HEK293 (cell line): ENCODE data around the gene AEBP2.

Experiments
- CTCF ChIA-PET: fragments of 350-600 bp; formaldehyde crosslinking; extraction: SDS; loops from one replicate; lab custom pipeline; 2021; ENCODE audit warnings: antibody characterized with exemption; lab: Yijun Ruan, JAX
- POLR2A ChIA-PET: fragments of 300-600 bp; formaldehyde crosslinking; extraction: SDS; loops from one replicate; lab custom pipeline; 2020; ENCODE audit warnings: antibody characterized with exemption, inconsistent platforms; lab: Yijun Ruan, JAX
- H3K27ac ChIP-seq: fragments of 200-500 bp; sonication (Bioruptor generic); 2 replicates; pipeline ENCODE4 v1.5.1; 2014; ENCODE audit warnings: low read depth, low read length, control low read depth, inconsistent platforms; ENCODE audit errors: extremely low read depth
- H3K36me3 ChIP-seq, 2 experiments: fragments of 200-500 bp in 1 of 2; sonication (Bioruptor generic) in 1 of 2; 1 replicate in 1 of 2; 2 replicates in 1 of 2; pipeline ENCODE4 v1.5.1; 2014 to 2017; ENCODE audit warnings: inconsistent platforms in 2 of 2, low read length in 2 of 2; ENCODE audit not compliant: control insufficient read depth in 2 of 2, insufficient read depth in 1 of 2
- H3K4me1 ChIP-seq: fragments of 200-500 bp; sonication (Bioruptor generic); 2 replicates; pipeline ENCODE4 v1.5.1; 2014; ENCODE audit warnings: mild to moderate bottlenecking, low read length, inconsistent platforms; ENCODE audit not compliant: control insufficient read depth, insufficient read depth
- H3K4me3 ChIP-seq: 2 replicates; pipeline ENCODE4 v1.5.1; 2011; ENCODE audit warnings: low read depth, mild to moderate bottlenecking, control low read depth, low read length, moderate library complexity
- H3K9me3 ChIP-seq: fragments of 200-500 bp; sonication (Bioruptor generic); 2 replicates; pipeline ENCODE4 v1.5.1; 2014; ENCODE audit warnings: low read depth, low read length, inconsistent platforms; ENCODE audit not compliant: control insufficient read depth, insufficient read depth
- EGR2 ChIP-seq: fragments of 450-650 bp; formaldehyde crosslinking; IDR thresholded peaks from 2 replicates; pipeline ENCODE4 v1.5.1; 2016; ENCODE audit warnings: low read depth, missing biosample characterization, missing genetic modification characterization
- GLI4 ChIP-seq: fragments of 450-650 bp; formaldehyde crosslinking; IDR thresholded peaks from 2 replicates; pipeline ENCODE4 v1.5.1; 2016; ENCODE audit warnings: missing biosample characterization, missing genetic modification characterization
- GLIS1 ChIP-seq: fragments of 450-650 bp; formaldehyde crosslinking; IDR thresholded peaks from 2 replicates; pipeline ENCODE4 v1.5.1; 2016; ENCODE audit warnings: missing biosample characterization, missing genetic modification characterization
- KLF9 ChIP-seq: fragments of 450-650 bp; formaldehyde crosslinking; IDR thresholded peaks from 2 replicates; pipeline ENCODE4 v1.5.1; 2016; ENCODE audit warnings: missing biosample characterization, missing genetic modification characterization, low read depth
- MYNN ChIP-seq: fragments of 450-650 bp; formaldehyde crosslinking; IDR thresholded peaks from 2 replicates; pipeline ENCODE4 v1.5.1; 2016; ENCODE audit warnings: missing biosample characterization, missing genetic modification characterization, borderline replicate concordance
- PATZ1 ChIP-seq: fragments of 450-650 bp; formaldehyde crosslinking; IDR thresholded peaks from 2 replicates; pipeline ENCODE4 v1.5.1; 2016; ENCODE audit warnings: missing biosample characterization, missing genetic modification characterization
- PRDM6 ChIP-seq: fragments of 450-650 bp; formaldehyde crosslinking; IDR thresholded peaks from 2 replicates; pipeline ENCODE4 v1.5.1; 2017; ENCODE audit warnings: missing biosample characterization, missing genetic modification characterization
- YY2 ChIP-seq: fragments of 450-650 bp; formaldehyde crosslinking; IDR thresholded peaks from 2 replicates; pipeline ENCODE4 v1.5.1; 2016; ENCODE audit warnings: missing biosample characterization, missing genetic modification characterization
- ZBTB21 ChIP-seq: fragments of 450-650 bp; formaldehyde crosslinking; IDR thresholded peaks from 2 replicates; pipeline ENCODE4 v1.5.1; 2017; ENCODE audit warnings: missing biosample characterization, missing genetic modification characterization
- ZNF10 ChIP-seq: fragments of 450-650 bp; formaldehyde crosslinking; IDR thresholded peaks from 2 replicates; pipeline ENCODE4 v1.5.1; 2017; ENCODE audit warnings: missing biosample characterization, missing genetic modification characterization
- ZNF112 ChIP-seq: fragments of 450-650 bp; formaldehyde crosslinking; IDR thresholded peaks from 2 replicates; pipeline ENCODE4 v1.5.0; 2017; ENCODE audit warnings: missing biosample characterization, missing genetic modification characterization
- ZNF146 ChIP-seq: fragments of 450-650 bp; formaldehyde crosslinking; IDR thresholded peaks from 2 replicates; pipeline ENCODE4 v1.5.1; 2016; ENCODE audit warnings: missing biosample characterization, missing genetic modification characterization
- ZNF324 ChIP-seq: fragments of 450-650 bp; formaldehyde crosslinking; IDR thresholded peaks from 2 replicates; pipeline ENCODE4 v1.5.1; 2016; ENCODE audit warnings: missing biosample characterization, missing genetic modification characterization
- ZNF548 ChIP-seq: fragments of 450-650 bp; formaldehyde crosslinking; IDR thresholded peaks from 2 replicates; pipeline ENCODE4 v1.5.1; 2016; ENCODE audit warnings: missing biosample characterization, missing genetic modification characterization
- ZNF580 ChIP-seq: fragments of 450-650 bp; formaldehyde crosslinking; IDR thresholded peaks from 2 replicates; pipeline ENCODE4 v1.5.1; 2016; ENCODE audit warnings: missing biosample characterization, missing genetic modification characterization
- ZNF621 ChIP-seq: fragments of 450-650 bp; formaldehyde crosslinking; IDR thresholded peaks from 2 replicates; pipeline ENCODE4 v1.5.1; 2017; ENCODE audit warnings: missing biosample characterization, missing genetic modification characterization
- ZNF677 ChIP-seq: fragments of 450-650 bp; IDR thresholded peaks from 2 replicates; pipeline ENCODE4 v1.5.0; 2018; ENCODE audit warnings: missing biosample characterization, mild to moderate bottlenecking, missing genetic modification characterization, moderate library complexity
- ZNF707 ChIP-seq: fragments of 450-650 bp; formaldehyde crosslinking; IDR thresholded peaks from 2 replicates; pipeline ENCODE4 v1.5.1; 2016; ENCODE audit warnings: missing biosample characterization, missing genetic modification characterization
- TF ChIP-seq, protein P1 (sequence below): fragments of 450-650 bp; formaldehyde crosslinking; IDR thresholded peaks from 2 replicates; pipeline ENCODE4 v1.5.1; 2016; ENCODE audit warnings: missing biosample characterization, missing genetic modification characterization
- TF ChIP-seq, protein P2 (sequence below): fragments of 450-650 bp; formaldehyde crosslinking; IDR thresholded peaks from 2 replicates; pipeline ENCODE4 v1.5.1; 2016; ENCODE audit warnings: missing biosample characterization, missing genetic modification characterization
- TF ChIP-seq, protein P3 (sequence below): fragments of 450-650 bp; formaldehyde crosslinking; IDR thresholded peaks from 2 replicates; pipeline ENCODE4 v1.5.1; 2016; ENCODE audit warnings: missing biosample characterization, missing genetic modification characterization, low read depth
- TF ChIP-seq, protein P4 (sequence below): fragments of 450-650 bp; formaldehyde crosslinking; IDR thresholded peaks from 2 replicates; pipeline ENCODE4 v1.5.1; 2016; ENCODE audit warnings: missing biosample characterization, missing genetic modification characterization
- TF ChIP-seq, protein P5 (sequence below): IDR thresholded peaks from 2 replicates; pipeline ENCODE4 v1.6.1; 2011; ENCODE audit warnings: mild to moderate bottlenecking, low read depth, low read length, borderline replicate concordance

AEBP2 gene

DNA sequence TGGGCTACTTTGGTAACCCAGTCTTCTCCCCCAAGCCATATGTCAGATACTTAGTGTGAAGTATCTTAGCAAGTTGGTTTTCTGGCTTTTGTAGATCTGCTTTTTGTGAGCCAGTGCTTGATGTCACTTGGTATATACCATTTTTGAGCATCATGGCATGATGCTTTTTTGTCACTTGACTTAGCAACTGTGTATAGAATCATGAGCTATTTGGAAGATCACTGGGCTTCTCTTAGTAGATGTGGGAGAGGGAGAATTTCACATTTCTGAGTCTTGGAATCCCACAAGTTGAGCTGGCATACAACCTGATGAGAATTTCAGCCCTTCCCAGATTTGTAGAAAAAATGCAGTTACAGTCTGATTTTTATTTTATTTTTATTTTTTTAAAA, 24.9 kb downstream of the AEBP2 start (continued):
- TF ChIP-seq ZNF707 = no peak
- TF ChIP-seq ZNF324 (tag by site-specific recombination) = no peak
- TF ChIP-seq PATZ1 (tag by site-specific recombination) = no peak
- no peak for TF ChIP-seq GLIS1 (tag by site-specific recombination)
- TF ChIP-seq, protein P1, sequence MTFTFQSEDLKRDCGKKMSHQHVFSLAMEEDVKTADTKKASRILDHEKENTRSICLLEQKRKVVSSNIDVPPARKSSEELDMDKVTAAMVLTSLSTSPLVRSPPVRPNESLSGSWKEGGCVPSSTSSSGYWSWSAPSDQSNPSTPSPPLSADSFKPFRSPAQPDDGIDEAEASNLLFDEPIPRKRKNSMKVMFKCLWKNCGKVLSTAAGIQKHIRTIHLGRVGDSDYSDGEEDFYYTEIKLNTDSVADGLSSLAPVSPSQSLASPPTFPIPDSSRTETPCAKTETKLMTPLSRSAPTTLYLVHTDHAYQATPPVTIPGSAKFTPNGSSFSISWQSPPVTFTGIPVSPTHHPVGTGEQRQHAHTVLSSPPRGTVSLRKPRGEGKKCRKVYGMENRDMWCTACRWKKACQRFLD (tag by site-specific recombination) = no peak

GRCh38 chr12:19465711-19466110, 26.4 kb downstream of the AEBP2 start:
- Histone ChIP-seq H3K9me3 (no peaks in the 10 kb centered on the region), H3K4me1 (peaks cover 13% of the 10 kb centered on the region), H3K36me3 (peaks cover 30 to 51% of the 10 kb centered on the region in 2 experiments), H3K4me3 (no peak overlapping the region), H3K27ac (no peak overlapping the region)
- POLR2A ChIA-PET = no interaction called here
- CTCF ChIA-PET = no interaction called here
- TF ChIP-seq YY2 (tag by site-specific recombination) (no peak), ZNF580 (tag by site-specific recombination) (no peak), KLF9 (tag by site-specific recombination) (no peak), ZNF548 (tag by site-specific recombination) (no peak), ZNF677 (tag by site-specific recombination) (no peak), PATZ1 (tag by site-specific recombination) (no peak), GLI4 (tag by site-specific recombination) (no peak), ZNF10 (tag by site-specific recombination) (no peak), ZNF146 (tag by site-specific recombination) (no peak), PRDM6 (tag by site-specific recombination) (no peak), ZNF112 (no peak), ZNF621 (tag by site-specific recombination) (no peak), ZBTB21 (tag by site-specific recombination) (no peak), MYNN (tag by site-specific recombination) (no peak), EGR2 (no peak)
- TF ChIP-seq, protein P2, sequence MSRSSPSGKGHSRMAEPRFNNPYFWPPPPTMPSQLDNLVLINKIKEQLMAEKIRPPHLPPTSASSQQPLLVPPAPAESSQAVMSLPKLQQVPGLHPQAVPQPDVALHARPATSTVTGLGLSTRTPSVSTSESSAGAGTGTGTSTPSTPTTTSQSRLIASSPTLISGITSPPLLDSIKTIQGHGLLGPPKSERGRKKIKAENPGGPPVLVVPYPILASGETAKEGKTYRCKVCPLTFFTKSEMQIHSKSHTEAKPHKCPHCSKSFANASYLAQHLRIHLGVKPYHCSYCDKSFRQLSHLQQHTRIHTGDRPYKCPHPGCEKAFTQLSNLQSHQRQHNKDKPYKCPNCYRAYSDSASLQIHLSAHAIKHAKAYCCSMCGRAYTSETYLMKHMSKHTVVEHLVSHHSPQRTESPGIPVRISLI (tag by site-specific recombination) = no peak
- TF ChIP-seq, protein P3, sequence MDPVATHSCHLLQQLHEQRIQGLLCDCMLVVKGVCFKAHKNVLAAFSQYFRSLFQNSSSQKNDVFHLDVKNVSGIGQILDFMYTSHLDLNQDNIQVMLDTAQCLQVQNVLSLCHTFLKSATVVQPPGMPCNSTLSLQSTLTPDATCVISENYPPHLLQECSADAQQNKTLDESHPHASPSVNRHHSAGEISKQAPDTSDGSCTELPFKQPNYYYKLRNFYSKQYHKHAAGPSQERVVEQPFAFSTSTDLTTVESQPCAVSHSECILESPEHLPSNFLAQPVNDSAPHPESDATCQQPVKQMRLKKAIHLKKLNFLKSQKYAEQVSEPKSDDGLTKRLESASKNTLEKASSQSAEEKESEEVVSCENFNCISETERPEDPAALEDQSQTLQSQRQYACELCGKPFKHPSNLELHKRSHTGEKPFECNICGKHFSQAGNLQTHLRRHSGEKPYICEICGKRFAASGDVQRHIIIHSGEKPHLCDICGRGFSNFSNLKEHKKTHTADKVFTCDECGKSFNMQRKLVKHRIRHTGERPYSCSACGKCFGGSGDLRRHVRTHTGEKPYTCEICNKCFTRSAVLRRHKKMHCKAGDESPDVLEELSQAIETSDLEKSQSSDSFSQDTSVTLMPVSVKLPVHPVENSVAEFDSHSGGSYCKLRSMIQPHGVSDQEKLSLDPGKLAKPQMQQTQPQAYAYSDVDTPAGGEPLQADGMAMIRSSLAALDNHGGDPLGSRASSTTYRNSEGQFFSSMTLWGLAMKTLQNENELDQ = no peak
- TF ChIP-seq, protein P4, sequence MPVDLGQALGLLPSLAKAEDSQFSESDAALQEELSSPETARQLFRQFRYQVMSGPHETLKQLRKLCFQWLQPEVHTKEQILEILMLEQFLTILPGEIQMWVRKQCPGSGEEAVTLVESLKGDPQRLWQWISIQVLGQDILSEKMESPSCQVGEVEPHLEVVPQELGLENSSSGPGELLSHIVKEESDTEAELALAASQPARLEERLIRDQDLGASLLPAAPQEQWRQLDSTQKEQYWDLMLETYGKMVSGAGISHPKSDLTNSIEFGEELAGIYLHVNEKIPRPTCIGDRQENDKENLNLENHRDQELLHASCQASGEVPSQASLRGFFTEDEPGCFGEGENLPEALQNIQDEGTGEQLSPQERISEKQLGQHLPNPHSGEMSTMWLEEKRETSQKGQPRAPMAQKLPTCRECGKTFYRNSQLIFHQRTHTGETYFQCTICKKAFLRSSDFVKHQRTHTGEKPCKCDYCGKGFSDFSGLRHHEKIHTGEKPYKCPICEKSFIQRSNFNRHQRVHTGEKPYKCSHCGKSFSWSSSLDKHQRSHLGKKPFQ (tag by site-specific recombination) = no peak
- TF ChIP-seq, protein P5, sequence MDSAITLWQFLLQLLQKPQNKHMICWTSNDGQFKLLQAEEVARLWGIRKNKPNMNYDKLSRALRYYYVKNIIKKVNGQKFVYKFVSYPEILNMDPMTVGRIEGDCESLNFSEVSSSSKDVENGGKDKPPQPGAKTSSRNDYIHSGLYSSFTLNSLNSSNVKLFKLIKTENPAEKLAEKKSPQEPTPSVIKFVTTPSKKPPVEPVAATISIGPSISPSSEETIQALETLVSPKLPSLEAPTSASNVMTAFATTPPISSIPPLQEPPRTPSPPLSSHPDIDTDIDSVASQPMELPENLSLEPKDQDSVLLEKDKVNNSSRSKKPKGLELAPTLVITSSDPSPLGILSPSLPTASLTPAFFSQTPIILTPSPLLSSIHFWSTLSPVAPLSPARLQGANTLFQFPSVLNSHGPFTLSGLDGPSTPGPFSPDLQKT = no peak
